Colonic mucosa (tissue), 4 donors: ENCODE measurements around the gene ST7. TPM values are rescaled to one million over a fixed set of nuclear protein-coding genes. Genes with fewer than 3 reads are reported as not detected.

ENCODE experiments used
- DNase-seq: peaks from one replicate; pipeline ENCODE4 v3.0.0-alpha.2; 2020
- H3K27ac ChIP-seq: fragments of 200-600 bp; one replicate; pipeline ENCODE4 v1.8.0; 2021
- H3K27me3 ChIP-seq: fragments of 200-600 bp; one replicate; pipeline ENCODE4 v1.8.0; 2021
- H3K36me3 ChIP-seq: fragments of 200-600 bp; one replicate; pipeline ENCODE4 v1.8.0; 2021
- H3K4me1 ChIP-seq: fragments of 200-600 bp; one replicate; pipeline ENCODE4 v1.8.0; 2021; ENCODE audit warnings: mild to moderate bottlenecking
- H3K4me3 ChIP-seq: fragments of 200-600 bp; one replicate; pipeline ENCODE4 v1.8.0; 2021
- H3K9ac ChIP-seq, 2 donors: one replicate each; pipeline ENCODE4 v1.7.0; 2013; ENCODE audit warnings: control low read depth in 2 of 2, low read depth in 2 of 2, low read length in 2 of 2
- H3K9me3 ChIP-seq: fragments of 200-600 bp; one replicate; pipeline ENCODE4 v1.8.0; 2021
- CTCF ChIP-seq: fragments of 200-600 bp; IDR thresholded peaks from one replicate; pipeline ENCODE4 v1.8.0; 2022; ENCODE audit warnings: antibody characterized with exemption, mild to moderate bottlenecking
- intact Hi-C: fragments of 100-400 bp; cut with DNase I; formaldehyde crosslinking; loops from one replicate; pipeline ENCODE4 v1.14.1; 2022
- total RNA-seq, 2 donors: library from RNA; stranded (reverse); fragmentation: NEBNext Ultra II Directional in 1 of 2; extraction: Animal tissue kit (Norgen Biotek cat#: 25700) in 1 of 2; gene quantifications; one replicate each; pipeline ENCODE4 v1.2.1, GENCODE V29; 2021
- donor health status: healthy.
- donor health status: DM: no; HTN: no; CAD: no.
- donor health status: DM: no; HTN: no; CAD: no.

ST7 gene
- total RNA-seq, 2 donors from 2014 or later: 10.6 to 12.2 TPM

- H3K36me3 ChIP-seq: no peaks in the 10 kb centered on the region
- H3K4me3 ChIP-seq: no peak overlapping the region
- H3K27ac ChIP-seq: no peak overlapping the region
- no peak for TF ChIP-seq CTCF
- intact Hi-C loops: loop anchor here (5.0 kb wide), 1 partner anchor 164 kb away; no protein-coding TSS in a partner anchor
- no peak overlapping the region for H3K9ac ChIP-seq
- H3K9me3 ChIP-seq: no peaks in the 10 kb centered on the region
- no peak for DNase-seq
- no peaks in the 10 kb centered on the region for H3K4me1 ChIP-seq
- H3K27me3 ChIP-seq: no peaks in the 10 kb centered on the region
These were observed 265.4 kb downstream of the ST7 start for GRCh38 chr7:117218700-117219099.

- no peaks in the 10 kb centered on the region for H3K27me3 ChIP-seq
- H3K36me3 ChIP-seq: no peaks in the 10 kb centered on the region
- no peaks in the 10 kb centered on the region for H3K4me1 ChIP-seq
- H3K9ac ChIP-seq: no peak overlapping the region
- no peak overlapping the region for H3K4me3 ChIP-seq
- DNase-seq: no peak
- intact Hi-C loops: loop anchor here (5.0 kb wide), 1 partner anchor 163 kb away; no protein-coding TSS in a partner anchor
- H3K9me3 ChIP-seq: no peaks in the 10 kb centered on the region
- no peak overlapping the region for H3K27ac ChIP-seq
- no peak for TF ChIP-seq CTCF
These were observed 266.2 kb downstream of the ST7 start for GRCh38 chr7:117219485-117219884.

- H3K27me3 ChIP-seq: no peaks in the 10 kb centered on the region
- no peak overlapping the region for H3K4me3 ChIP-seq
- H3K36me3 ChIP-seq: no peaks in the 10 kb centered on the region
- no peak overlapping the region for H3K27ac ChIP-seq
- TF ChIP-seq CTCF: no peak
- H3K9ac ChIP-seq: no peak overlapping the region
- H3K9me3 ChIP-seq: no peaks in the 10 kb centered on the region
- DNase-seq: no peak
- H3K4me1 ChIP-seq: no peaks in the 10 kb centered on the region
- intact Hi-C loops: no loop called here
These were observed 267.5 kb downstream of the ST7 start for GRCh38 chr7:117220836-117221235.

- DNase-seq: no peak
- intact Hi-C loops: no loop called here
- Histone ChIP-seq H3K9ac (no peak overlapping the region), H3K9me3 (no peaks in the 10 kb centered on the region), H3K27me3 (no peaks in the 10 kb centered on the region), H3K4me1 (no peaks in the 10 kb centered on the region), H3K36me3 (no peaks in the 10 kb centered on the region), H3K27ac (no peak overlapping the region), H3K4me3 (no peak overlapping the region)
- TF ChIP-seq CTCF: no peak
These were observed 272.2 kb downstream of the ST7 start for GRCh38 chr7:117225536-117225935.

- H3K27me3 ChIP-seq: no peaks in the 10 kb centered on the region
- H3K4me1 ChIP-seq: no peaks in the 10 kb centered on the region
- no peak overlapping the region for H3K4me3 ChIP-seq
- no peak for TF ChIP-seq CTCF
- DNase-seq: no peak
- H3K27ac ChIP-seq: no peak overlapping the region
- no peaks in the 10 kb centered on the region for H3K36me3 ChIP-seq
- no peak overlapping the region for H3K9ac ChIP-seq
- intact Hi-C loops: no loop called here
- H3K9me3 ChIP-seq: no peaks in the 10 kb centered on the region
These were observed 273.8 kb downstream of the ST7 start for GRCh38 chr7:117227091-117227490.

GRCh38 chr7:117229350-117229749, 276.0 kb downstream of the ST7 start:
- Histone ChIP-seq H3K4me1 (no peaks in the 10 kb centered on the region), H3K36me3 (no peaks in the 10 kb centered on the region), H3K9ac (no peak overlapping the region), H3K4me3 (no peak overlapping the region), H3K9me3 (no peaks in the 10 kb centered on the region), H3K27ac (no peak overlapping the region), H3K27me3 (no peaks in the 10 kb centered on the region)
- DNase-seq: no peak
- no peak for TF ChIP-seq CTCF
- intact Hi-C loops: no loop called here
